ENCODE data around the gene KIAA1671. TPM values are rescaled to one million over a fixed set of nuclear protein-coding genes. Genes with fewer than 3 reads are reported as not detected.

Gene KIAA1671
- total and polyA plus RNA-seq, 4 donors = 8.7 to 35.9 (median 19.1) TPM

DNA sequence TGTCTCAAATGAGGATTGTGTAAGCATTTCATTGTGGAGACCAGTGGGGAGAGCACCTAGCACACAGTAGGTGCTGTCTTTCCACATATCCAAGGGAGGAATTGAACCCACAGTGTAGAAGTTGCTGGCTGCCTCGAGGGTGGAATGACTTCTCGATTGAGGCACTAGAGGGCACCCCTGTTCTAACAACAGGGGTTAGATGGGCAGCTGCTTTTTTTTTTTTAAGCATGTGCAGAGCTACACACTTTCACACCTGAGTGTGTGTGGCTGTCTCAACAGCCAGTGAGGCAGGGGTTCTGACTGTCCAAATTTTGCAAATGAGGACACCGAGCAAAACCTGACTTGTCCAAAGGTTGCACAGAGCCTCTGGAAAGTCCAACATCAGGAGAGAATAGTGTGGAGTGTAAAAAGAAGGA, 128.9 kb downstream of the KIAA1671 start:
- Histone ChIP-seq H3K9ac (ENCODE audit: low read depth in 1 of 2, low read length in 2 of 2) (no peak overlapping the region), H3K4me1 (ENCODE audit: control insufficient read depth in 4 of 4, insufficient read depth in 4 of 4, low read length in 3 of 4) (peaks cover 1 to 22% (median 15%) of the 10 kb centered on the region in 4 donors), H3K27ac (ENCODE audit: low read depth in 1 of 2, low read length in 2 of 2) (no peak overlapping the region), H3K9me3 (ENCODE audit: control insufficient read depth in 4 of 4, low read length in 3 of 4) (no peaks in the 10 kb centered on the region), H3K27me3 (ENCODE audit: control insufficient read depth in 4 of 4, insufficient read depth in 4 of 4, low read length in 3 of 4) (no peaks in the 10 kb centered on the region), H3K36me3 (ENCODE audit: control insufficient read depth in 4 of 4, insufficient read depth in 3 of 4, low read depth in 1 of 4, low read length in 3 of 4) (no peaks in the 10 kb centered on the region), H3K4me3 (ENCODE audit: low read depth in 1 of 3, low read length in 3 of 3) (no peak overlapping the region)
- no peak for DNase-seq (ENCODE audit: low spot score)
- 12% methylated on average over 3 of the region's 3 CpGs for WGBS
- TF ChIP-seq HNF4A (conservative IDR thresholded peaks at IDR 0.05) = peak in 1 of 2 donors; percentile 16
- no peak for TF ChIP-seq HNF4G (IDR thresholded peaks at IDR 0.05)
- TF ChIP-seq RAD21 (IDR thresholded peaks at IDR 0.05) = peak; percentile 95
- TF ChIP-seq, protein P1, sequence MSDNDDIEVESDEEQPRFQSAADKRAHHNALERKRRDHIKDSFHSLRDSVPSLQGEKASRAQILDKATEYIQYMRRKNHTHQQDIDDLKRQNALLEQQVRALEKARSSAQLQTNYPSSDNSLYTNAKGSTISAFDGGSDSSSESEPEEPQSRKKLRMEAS (IDR thresholded peaks at IDR 0.05) = peak; percentile 76
- TF ChIP-seq JUND (IDR thresholded peaks at IDR 0.05) = no peak
- TF ChIP-seq, protein P2, sequence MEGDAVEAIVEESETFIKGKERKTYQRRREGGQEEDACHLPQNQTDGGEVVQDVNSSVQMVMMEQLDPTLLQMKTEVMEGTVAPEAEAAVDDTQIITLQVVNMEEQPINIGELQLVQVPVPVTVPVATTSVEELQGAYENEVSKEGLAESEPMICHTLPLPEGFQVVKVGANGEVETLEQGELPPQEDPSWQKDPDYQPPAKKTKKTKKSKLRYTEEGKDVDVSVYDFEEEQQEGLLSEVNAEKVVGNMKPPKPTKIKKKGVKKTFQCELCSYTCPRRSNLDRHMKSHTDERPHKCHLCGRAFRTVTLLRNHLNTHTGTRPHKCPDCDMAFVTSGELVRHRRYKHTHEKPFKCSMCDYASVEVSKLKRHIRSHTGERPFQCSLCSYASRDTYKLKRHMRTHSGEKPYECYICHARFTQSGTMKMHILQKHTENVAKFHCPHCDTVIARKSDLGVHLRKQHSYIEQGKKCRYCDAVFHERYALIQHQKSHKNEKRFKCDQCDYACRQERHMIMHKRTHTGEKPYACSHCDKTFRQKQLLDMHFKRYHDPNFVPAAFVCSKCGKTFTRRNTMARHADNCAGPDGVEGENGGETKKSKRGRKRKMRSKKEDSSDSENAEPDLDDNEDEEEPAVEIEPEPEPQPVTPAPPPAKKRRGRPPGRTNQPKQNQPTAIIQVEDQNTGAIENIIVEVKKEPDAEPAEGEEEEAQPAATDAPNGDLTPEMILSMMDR (IDR thresholded peaks at IDR 0.05; ENCODE audit: low read depth, low read length, missing input control) = peak; percentile 77
- TF ChIP-seq FOXA2 (IDR thresholded peaks at IDR 0.05) = no peak

DNA sequence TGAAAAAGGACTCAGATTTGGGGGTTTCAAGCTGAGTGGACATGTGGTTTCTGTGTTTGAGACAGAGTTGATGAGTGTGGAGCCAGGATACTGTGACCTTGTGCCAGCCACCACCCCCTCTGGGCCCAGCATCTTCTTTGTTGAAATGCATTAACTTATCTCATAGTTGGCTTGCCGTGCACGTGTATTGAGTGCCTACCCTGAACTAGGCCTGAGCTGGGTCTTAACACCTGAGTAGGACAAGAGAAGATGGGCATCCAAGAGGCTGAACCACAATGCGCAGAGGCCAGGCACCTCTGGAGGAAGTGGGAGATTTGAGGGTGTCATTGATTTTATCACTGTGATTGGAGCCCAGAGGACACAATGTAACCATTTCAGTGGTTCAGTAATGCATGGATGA, 129.6 kb downstream of the KIAA1671 start:
- Histone ChIP-seq H3K4me3 (ENCODE audit: low read depth in 1 of 3, low read length in 3 of 3) (no peak overlapping the region), H3K36me3 (ENCODE audit: control insufficient read depth in 4 of 4, insufficient read depth in 3 of 4, low read depth in 1 of 4, low read length in 3 of 4) (no peaks in the 10 kb centered on the region), H3K27me3 (ENCODE audit: control insufficient read depth in 4 of 4, insufficient read depth in 4 of 4, low read length in 3 of 4) (no peaks in the 10 kb centered on the region), H3K9ac (ENCODE audit: low read depth in 1 of 2, low read length in 2 of 2) (no peak overlapping the region), H3K9me3 (ENCODE audit: control insufficient read depth in 4 of 4, low read length in 3 of 4) (no peaks in the 10 kb centered on the region), H3K27ac (ENCODE audit: low read depth in 1 of 2, low read length in 2 of 2) (no peak overlapping the region), H3K4me1 (ENCODE audit: control insufficient read depth in 4 of 4, insufficient read depth in 4 of 4, low read length in 3 of 4) (peaks cover 3 to 27% (median 18%) of the 10 kb centered on the region in 4 donors)
- DNase-seq (ENCODE audit: low spot score) = no peak
- TF ChIP-seq NR2F2 (IDR thresholded peaks at IDR 0.05) = no peak
- TF ChIP-seq HNF4G (IDR thresholded peaks at IDR 0.05) = no peak
- WGBS = 93% methylated on average over 3 of the region's 3 CpGs

DNA sequence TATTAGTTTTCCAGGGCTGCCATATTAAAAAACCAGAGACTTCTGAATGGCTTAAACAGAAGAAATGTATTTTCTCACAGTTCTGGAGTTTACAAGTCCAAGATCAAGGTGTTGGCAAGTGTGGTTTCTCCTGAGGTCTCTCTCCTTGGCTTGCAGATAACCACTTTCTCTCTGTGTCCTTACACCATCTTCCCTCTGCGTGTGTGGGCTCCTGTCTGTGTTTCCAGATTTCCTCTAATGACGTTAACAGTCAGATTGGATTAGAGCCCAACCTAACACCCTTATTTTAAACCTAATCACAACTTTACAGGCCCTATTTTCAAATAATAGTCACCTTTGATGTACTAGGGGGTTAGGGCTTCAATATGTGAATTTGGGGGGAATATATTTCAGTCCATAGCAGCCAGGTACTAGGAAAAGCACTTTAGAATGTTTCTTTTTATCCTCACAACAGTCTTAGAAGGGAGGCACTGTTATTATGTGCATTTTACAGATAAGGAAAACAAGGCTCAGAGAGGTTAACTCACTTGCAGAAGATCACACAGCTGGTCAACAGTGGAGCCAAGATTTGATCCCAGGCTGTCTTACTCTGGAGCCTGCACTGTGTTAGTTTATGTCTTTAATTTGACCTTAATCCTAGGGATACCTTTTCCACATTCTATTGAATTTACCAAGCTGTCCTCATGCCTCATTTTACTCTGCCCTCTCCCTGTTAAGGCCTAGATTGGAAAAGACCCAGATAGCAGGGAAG, 130.7 kb downstream of the KIAA1671 start:
- Histone ChIP-seq H3K4me3 (ENCODE audit: low read depth in 1 of 3, low read length in 3 of 3) (no peak overlapping the region), H3K9ac (ENCODE audit: low read depth in 1 of 2, low read length in 2 of 2) (no peak overlapping the region), H3K36me3 (ENCODE audit: control insufficient read depth in 4 of 4, insufficient read depth in 3 of 4, low read depth in 1 of 4, low read length in 3 of 4) (no peaks in the 10 kb centered on the region), H3K4me1 (ENCODE audit: control insufficient read depth in 4 of 4, insufficient read depth in 4 of 4, low read length in 3 of 4) (peaks cover 3 to 27% (median 18%) of the 10 kb centered on the region in 4 donors), H3K27ac (ENCODE audit: low read depth in 1 of 2, low read length in 2 of 2) (no peak overlapping the region), H3K9me3 (ENCODE audit: control insufficient read depth in 4 of 4, low read length in 3 of 4) (no peaks in the 10 kb centered on the region), H3K27me3 (ENCODE audit: control insufficient read depth in 4 of 4, insufficient read depth in 4 of 4, low read length in 3 of 4) (no peaks in the 10 kb centered on the region)
- 65% methylated on average over 2 of the region's 2 CpGs for WGBS
- TF ChIP-seq HNF4A (conservative IDR thresholded peaks at IDR 0.05) = no peak
- TF ChIP-seq, protein P3, sequence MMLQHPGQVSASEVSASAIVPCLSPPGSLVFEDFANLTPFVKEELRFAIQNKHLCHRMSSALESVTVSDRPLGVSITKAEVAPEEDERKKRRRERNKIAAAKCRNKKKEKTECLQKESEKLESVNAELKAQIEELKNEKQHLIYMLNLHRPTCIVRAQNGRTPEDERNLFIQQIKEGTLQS (IDR thresholded peaks at IDR 0.05) = no peak
- TF ChIP-seq TAF1 (conservative IDR thresholded peaks at IDR 0.05) = no peak
- TF ChIP-seq HNF4G (IDR thresholded peaks at IDR 0.05) = no peak
- no peak for TF ChIP-seq FOXA2 (IDR thresholded peaks at IDR 0.05)
- TF ChIP-seq GABPA (IDR thresholded peaks at IDR 0.05 in 1 of 2, conservative IDR thresholded peaks at IDR 0.05 in 1 of 2) = no peak
- TF ChIP-seq, protein P4, sequence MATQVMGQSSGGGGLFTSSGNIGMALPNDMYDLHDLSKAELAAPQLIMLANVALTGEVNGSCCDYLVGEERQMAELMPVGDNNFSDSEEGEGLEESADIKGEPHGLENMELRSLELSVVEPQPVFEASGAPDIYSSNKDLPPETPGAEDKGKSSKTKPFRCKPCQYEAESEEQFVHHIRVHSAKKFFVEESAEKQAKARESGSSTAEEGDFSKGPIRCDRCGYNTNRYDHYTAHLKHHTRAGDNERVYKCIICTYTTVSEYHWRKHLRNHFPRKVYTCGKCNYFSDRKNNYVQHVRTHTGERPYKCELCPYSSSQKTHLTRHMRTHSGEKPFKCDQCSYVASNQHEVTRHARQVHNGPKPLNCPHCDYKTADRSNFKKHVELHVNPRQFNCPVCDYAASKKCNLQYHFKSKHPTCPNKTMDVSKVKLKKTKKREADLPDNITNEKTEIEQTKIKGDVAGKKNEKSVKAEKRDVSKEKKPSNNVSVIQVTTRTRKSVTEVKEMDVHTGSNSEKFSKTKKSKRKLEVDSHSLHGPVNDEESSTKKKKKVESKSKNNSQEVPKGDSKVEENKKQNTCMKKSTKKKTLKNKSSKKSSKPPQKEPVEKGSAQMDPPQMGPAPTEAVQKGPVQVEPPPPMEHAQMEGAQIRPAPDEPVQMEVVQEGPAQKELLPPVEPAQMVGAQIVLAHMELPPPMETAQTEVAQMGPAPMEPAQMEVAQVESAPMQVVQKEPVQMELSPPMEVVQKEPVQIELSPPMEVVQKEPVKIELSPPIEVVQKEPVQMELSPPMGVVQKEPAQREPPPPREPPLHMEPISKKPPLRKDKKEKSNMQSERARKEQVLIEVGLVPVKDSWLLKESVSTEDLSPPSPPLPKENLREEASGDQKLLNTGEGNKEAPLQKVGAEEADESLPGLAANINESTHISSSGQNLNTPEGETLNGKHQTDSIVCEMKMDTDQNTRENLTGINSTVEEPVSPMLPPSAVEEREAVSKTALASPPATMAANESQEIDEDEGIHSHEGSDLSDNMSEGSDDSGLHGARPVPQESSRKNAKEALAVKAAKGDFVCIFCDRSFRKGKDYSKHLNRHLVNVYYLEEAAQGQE (IDR thresholded peaks at IDR 0.05) = no peak
- no peak for TF ChIP-seq YY1 (IDR thresholded peaks at IDR 0.05)
- TF ChIP-seq SP1 (IDR thresholded peaks at IDR 0.05) = no peak
- no peak for TF ChIP-seq EGR1 (IDR thresholded peaks at IDR 0.05; ENCODE audit: low read depth in 2 of 2)
- TF ChIP-seq FOXA1 (IDR thresholded peaks at IDR 0.05) = no peak
- no peak for DNase-seq (ENCODE audit: low spot score)

All from liver (tissue), 9 donors.